ENCODE data around the gene SIPA1.

- no peak for TF ChIP-seq CTCF (IDR thresholded peaks at IDR 0.05)
- no peak for TF ChIP-seq POLR2A (IDR thresholded peaks at IDR 0.05)
- TF ChIP-seq POLR2AphosphoS5 (IDR thresholded peaks at IDR 0.05): no peak
These were observed 8.5 kb downstream of the SIPA1 start for GRCh38 chr11:65646288-65646957.
